ENCODE measurements around the gene SPANXN3. TPM values are rescaled to one million over a fixed set of nuclear protein-coding genes. Genes with fewer than 3 reads are reported as not detected.
"Not testable (repeated sequence)": the region's sequence is repeated elsewhere in the genome, so short reads cannot be mapped to it uniquely, and the experiment has no call there.

Gene SPANXN3
- total RNA-seq, 1 experiment from 2014 or later: not detected

DNA sequence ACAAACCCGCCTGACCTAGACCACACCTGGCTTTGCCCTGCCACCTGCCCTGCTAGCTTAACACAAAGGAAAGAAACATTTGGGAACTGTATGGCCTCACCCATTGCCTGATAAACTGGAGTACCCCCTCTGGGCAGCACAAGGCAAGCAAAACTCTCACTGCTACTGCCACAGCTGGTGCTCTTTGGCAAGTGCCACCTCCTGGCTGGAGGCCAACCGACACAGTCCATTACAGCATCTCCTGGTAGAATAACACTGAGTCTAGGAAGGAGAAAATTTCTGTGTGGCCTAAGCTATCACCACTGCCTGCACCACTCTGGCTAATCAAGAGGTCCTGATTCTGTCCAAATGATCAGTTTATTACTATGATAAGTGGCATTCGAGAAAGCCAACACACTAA is 18.9 kb upstream of the SPANXN3 start:
- no peak overlapping the region for H2BK20ac ChIP-seq (ENCODE audit: low read depth, low read length, poor library complexity, severe bottlenecking)
- no peak overlapping the region for H3K27ac Mint-ChIP-seq

DNA sequence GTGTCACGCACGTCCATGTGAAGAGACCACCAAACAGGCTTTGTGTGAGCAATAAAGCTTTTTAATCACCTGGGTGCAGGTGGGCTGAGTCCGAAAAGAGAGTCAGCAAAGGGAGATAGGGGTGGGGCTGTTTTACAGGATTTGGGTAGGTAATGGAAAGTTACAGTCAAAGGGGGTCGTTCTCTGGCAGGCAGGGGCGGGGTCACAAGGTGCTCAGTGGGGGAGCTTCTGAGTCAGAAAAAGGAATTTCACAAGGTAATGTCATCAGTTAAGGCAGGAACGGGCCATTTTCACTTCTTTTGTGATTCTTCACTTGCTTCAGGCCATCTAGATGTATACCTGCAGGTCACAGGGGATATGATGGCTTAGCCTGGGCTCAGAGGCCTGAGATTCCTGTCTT is 15.1 kb downstream of the SPANXN3 start:
- H3K27ac Mint-ChIP-seq; H4K91ac ChIP-seq (ENCODE audit: insufficient read length, low read depth, low read length); H4K20me1 ChIP-seq (ENCODE audit: control insufficient read depth, insufficient read depth, insufficient read length); H2BK120ac ChIP-seq (ENCODE audit: low read depth, low read length, poor library complexity, severe bottlenecking); H3K4me2 ChIP-seq (ENCODE audit: insufficient read depth, insufficient read length, low read length); H2BK20ac ChIP-seq (ENCODE audit: low read depth, low read length, poor library complexity, severe bottlenecking); H2AK5ac ChIP-seq (ENCODE audit: insufficient read length, low read length); H3K18ac ChIP-seq (ENCODE audit: insufficient read length, low read depth, low read length); H3K79me1 ChIP-seq (ENCODE audit: insufficient read depth, low read depth, low read length, poor library complexity, severe bottlenecking); H3K27me3 Mint-ChIP-seq (ENCODE audit: low read depth); H2BK12ac ChIP-seq (ENCODE audit: insufficient read length, low read depth, low read length); H2BK5ac ChIP-seq (ENCODE audit: insufficient read length, low read length); H3K4me3 Mint-ChIP-seq; H3K14ac ChIP-seq (ENCODE audit: insufficient read depth, low read length); H2AFZ ChIP-seq (ENCODE audit: low read length); H3K23ac ChIP-seq (ENCODE audit: insufficient read length, low read depth, low read length); H3K27ac ChIP-seq (ENCODE audit: insufficient read length, low read depth, low read length); H2BK15ac ChIP-seq (ENCODE audit: low read depth, low read length); H3K23me2 ChIP-seq (ENCODE audit: insufficient read length, low read depth, low read length, poor library complexity, severe bottlenecking); H4K5ac ChIP-seq (ENCODE audit: insufficient read length, low read depth, low read length); H4K8ac ChIP-seq (replicated peaks; ENCODE audit: insufficient read length, low read depth, low read length); H3T11ph ChIP-seq (ENCODE audit: low read length); H3K4me1 ChIP-seq (ENCODE audit: insufficient read depth, low read length); H3K56ac ChIP-seq (ENCODE audit: insufficient read length, low read depth, low read length); H3K9ac ChIP-seq (ENCODE audit: extremely low read depth, insufficient read length, low read length); H3K4ac ChIP-seq (ENCODE audit: low read depth, low read length); H3K27me3 ChIP-seq (ENCODE audit: insufficient read depth, low read length); H3K79me2 ChIP-seq (ENCODE audit: insufficient read depth, low read length): not testable (repeated sequence)
- DNase-seq: peak; percentile 68
- H3K9me3 Mint-ChIP-seq: peaks cover 72 to 74% of the 10 kb centered on the region in 2 experiments
- H3K36me3 Mint-ChIP-seq (ENCODE audit: insufficient read depth in 1 of 3, low read depth in 3 of 3): peaks cover 10 to 18% (median 12%) of the 10 kb centered on the region in 3 experiments
- H3K9me3 ChIP-seq (ENCODE audit: control insufficient read depth, low read depth, low read length): peaks cover 29% of the 10 kb centered on the region
- H3K4me1 Mint-ChIP-seq: peaks cover 5 to 12% of the 10 kb centered on the region in 2 experiments; a peak in 2 of 4 replicates
- WGBS (ENCODE audit: extremely low coverage, insufficient read length, low lambda C conversion rate): no CpG with 5 or more reads among the region's 6 CpGs

More for the DNA sequence above, 18.9 kb upstream of the SPANXN3 start:
- no peaks in the 10 kb centered on the region for H3K4me1 Mint-ChIP-seq
- Histone ChIP-seq H3K14ac (ENCODE audit: insufficient read depth, low read length) (no peak overlapping the region), H2AK5ac (ENCODE audit: insufficient read length, low read length) (no peak overlapping the region), H3K27ac (ENCODE audit: insufficient read length, low read depth, low read length) (no peak overlapping the region), H3K18ac (ENCODE audit: insufficient read length, low read depth, low read length) (no peak overlapping the region), H4K8ac (replicated peaks; ENCODE audit: insufficient read length, low read depth, low read length) (no peak overlapping the region), H2BK12ac (ENCODE audit: insufficient read length, low read depth, low read length) (no peak overlapping the region), H3K9me3 (ENCODE audit: control insufficient read depth, low read depth, low read length) (peaks cover 39% of the 10 kb centered on the region), H3K4ac (ENCODE audit: low read depth, low read length) (no peak overlapping the region), H3K23ac (ENCODE audit: insufficient read length, low read depth, low read length) (no peak overlapping the region), H2BK5ac (ENCODE audit: insufficient read length, low read length) (no peak overlapping the region), H3T11ph (ENCODE audit: low read length) (no peak overlapping the region), H2BK120ac (ENCODE audit: low read depth, low read length, poor library complexity, severe bottlenecking) (no peak overlapping the region), H3K56ac (ENCODE audit: insufficient read length, low read depth, low read length) (no peak overlapping the region), H3K9ac (ENCODE audit: extremely low read depth, insufficient read length, low read length) (no peak overlapping the region), H4K91ac (ENCODE audit: insufficient read length, low read depth, low read length) (no peak overlapping the region), H3K79me2 (ENCODE audit: insufficient read depth, low read length) (no peaks in the 10 kb centered on the region), H2BK15ac (ENCODE audit: low read depth, low read length) (no peak overlapping the region), H4K20me1 (ENCODE audit: control insufficient read depth, insufficient read depth, insufficient read length) (no peaks in the 10 kb centered on the region), H4K5ac (ENCODE audit: insufficient read length, low read depth, low read length) (no peak overlapping the region), H3K27me3 (ENCODE audit: insufficient read depth, low read length) (no peaks in the 10 kb centered on the region), H2AFZ (ENCODE audit: low read length) (no peak overlapping the region), H3K79me1 (ENCODE audit: insufficient read depth, low read depth, low read length, poor library complexity, severe bottlenecking) (no peaks in the 10 kb centered on the region), H3K4me2 (ENCODE audit: insufficient read depth, insufficient read length, low read length) (no peak overlapping the region), H3K4me1 (ENCODE audit: insufficient read depth, low read length) (no peaks in the 10 kb centered on the region), H3K23me2 (ENCODE audit: insufficient read length, low read depth, low read length, poor library complexity, severe bottlenecking) (no peaks in the 10 kb centered on the region)
- TF ChIP-seq, protein P1, sequence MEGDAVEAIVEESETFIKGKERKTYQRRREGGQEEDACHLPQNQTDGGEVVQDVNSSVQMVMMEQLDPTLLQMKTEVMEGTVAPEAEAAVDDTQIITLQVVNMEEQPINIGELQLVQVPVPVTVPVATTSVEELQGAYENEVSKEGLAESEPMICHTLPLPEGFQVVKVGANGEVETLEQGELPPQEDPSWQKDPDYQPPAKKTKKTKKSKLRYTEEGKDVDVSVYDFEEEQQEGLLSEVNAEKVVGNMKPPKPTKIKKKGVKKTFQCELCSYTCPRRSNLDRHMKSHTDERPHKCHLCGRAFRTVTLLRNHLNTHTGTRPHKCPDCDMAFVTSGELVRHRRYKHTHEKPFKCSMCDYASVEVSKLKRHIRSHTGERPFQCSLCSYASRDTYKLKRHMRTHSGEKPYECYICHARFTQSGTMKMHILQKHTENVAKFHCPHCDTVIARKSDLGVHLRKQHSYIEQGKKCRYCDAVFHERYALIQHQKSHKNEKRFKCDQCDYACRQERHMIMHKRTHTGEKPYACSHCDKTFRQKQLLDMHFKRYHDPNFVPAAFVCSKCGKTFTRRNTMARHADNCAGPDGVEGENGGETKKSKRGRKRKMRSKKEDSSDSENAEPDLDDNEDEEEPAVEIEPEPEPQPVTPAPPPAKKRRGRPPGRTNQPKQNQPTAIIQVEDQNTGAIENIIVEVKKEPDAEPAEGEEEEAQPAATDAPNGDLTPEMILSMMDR (conservative IDR thresholded peaks at IDR 0.05): no peak
- H3K4me3 Mint-ChIP-seq: no peak overlapping the region
- H3K36me3 Mint-ChIP-seq (ENCODE audit: insufficient read depth in 1 of 3, low read depth in 3 of 3): peaks cover 0 to 12% (median 8%) of the 10 kb centered on the region in 3 experiments; a peak in 4 of 7 replicates
- H3K9me3 Mint-ChIP-seq: peaks cover 83 to 84% of the 10 kb centered on the region in 2 experiments
- H3K27me3 Mint-ChIP-seq (ENCODE audit: low read depth): no peaks in the 10 kb centered on the region
- no CpG with 5 or more reads among the region's 3 CpGs for WGBS (ENCODE audit: extremely low coverage, insufficient read length, low lambda C conversion rate)
- no peak for DNase-seq

Data from H9 (cell line).